H1 (cell line): Measurements from ENCODE around the gene HELT. TPM values are rescaled to one million over a fixed set of nuclear protein-coding genes. Genes with fewer than 3 reads are reported as not detected.

Experiments
- ASH2L ChIP-seq: fragments of 200-600, 300-600 bp; sonication (generic); IDR thresholded peaks from one replicate; pipeline ENCODE4 v1.7.1; 2017; ENCODE audit warnings: low read length
- GTF2F1 ChIP-seq: IDR thresholded peaks from 2 replicates; pipeline ENCODE4 v1.6.1; 2012; ENCODE audit warnings: low read depth, low read length, improper control_type of control experiment, borderline replicate concordance
- SIX5 ChIP-seq: IDR thresholded peaks from 2 replicates; pipeline ENCODE4 v1.6.1; 2011; ENCODE audit warnings: mild to moderate bottlenecking, low read depth, low read length
- SP2 ChIP-seq: IDR thresholded peaks from 2 replicates; pipeline ENCODE4 v1.6.1; 2012; ENCODE audit warnings: mild to moderate bottlenecking, low read length, inconsistent platforms
- polyA plus RNA-seq, 7 experiments: library from polyadenylated mRNA; depleted of rRNA in 3 of 7; stranded (reverse) in 5 of 7; unstranded in 2 of 7; fragments of >200 nt in 5 of 7; fragments of 200-250 nt in 2 of 7; gene quantifications; 1 replicate in 5 of 7; 2 replicates in 1 of 7; 4 replicates in 1 of 7; pipeline versions ENCODE4 v1.2.1 to v1.2.3, GENCODE V29; 2011 to 2013; ENCODE audit warnings: missing spikeins in 2 of 7, mixed read lengths in 2 of 7
- total RNA-seq: library from RNA; stranded (reverse); fragmentation: NEBNext Ultra II Directional; extraction: Animal tissue kit (Norgen Biotek cat#: 25700); gene quantifications from 2 replicates; pipeline ENCODE4 v1.2.1, GENCODE V29; 2021

HELT gene
- total and polyA plus RNA-seq, 2 of the 8 experiments (the other 6 are each of a cell fraction or from before 2014, with no cell fraction given), result 0.32 to 0.35 TPM

GRCh38 chr4:185031611-185032010 is 13.3 kb downstream of the HELT start (continued):
- no peak for TF ChIP-seq ASH2L
- no peak for TF ChIP-seq SIX5
- TF ChIP-seq GTF2F1, result no peak
- no peak for TF ChIP-seq SP2
